IMR-90 (cell line): Measurements from ENCODE around the gene DNAJC6. TPM values are rescaled to one million over a fixed set of nuclear protein-coding genes. Genes with fewer than 3 reads are reported as not detected.

Experiments
- ATAC-seq: fragments of 200-7000 bp; cut with Tn5 transposase; 2 replicates; pipeline ENCODE4 v1.9.1; 2020; ENCODE audit warnings: low read depth, mild to moderate bottlenecking, moderate library complexity
- BruUV-seq: library from RNA; stranded (reverse); fragments of 400-500 nt; replicated peaks from 2 replicates; lab custom pipeline; 2021; lab: Mats Ljungman, UMichigan
- CTCF ChIA-PET: fragments of 300-600 bp; formaldehyde crosslinking; extraction: SDS; loops from one replicate; lab custom pipeline; 2021; ENCODE audit warnings: antibody characterized with exemption; lab: Yijun Ruan, JAX
- POLR2A ChIA-PET: fragments of 300-600 bp; sonication (Branson Sonifier 250); formaldehyde crosslinking; loops from one replicate; lab custom pipeline; 2022; ENCODE audit warnings: antibody characterized with exemption; ENCODE audit not compliant: unreplicated experiment; lab: Charles Lee
- DNase-seq: peaks from one replicate; pipeline ENCODE4 v3.0.0; 2013
- H2AFZ ChIP-seq: replicated peaks from 2 replicates; pipeline ENCODE3; 2013; ENCODE audit warnings: low read length, mild to moderate bottlenecking; ENCODE audit not compliant: poor library complexity
- H2AK5ac ChIP-seq: 2 replicates; pipeline ENCODE4 v1.6.1; 2013; ENCODE audit warnings: low read depth, low read length, inconsistent platforms
- H2AK9ac ChIP-seq: replicated peaks from 2 replicates; pipeline ENCODE3; 2013; ENCODE audit warnings: mild to moderate bottlenecking, low read depth, low read length, moderate library complexity; ENCODE audit not compliant: poor library complexity
- H2BK120ac ChIP-seq: 2 replicates; pipeline ENCODE4 v1.6.1; 2013; ENCODE audit warnings: low read depth, low read length, inconsistent platforms
- H2BK15ac ChIP-seq: 3 replicates; pipeline ENCODE4 v1.6.1; 2013; ENCODE audit warnings: low read depth, low read length, inconsistent platforms
- H2BK20ac ChIP-seq: 2 replicates; pipeline ENCODE4 v1.6.1; 2013; ENCODE audit warnings: low read depth, mild to moderate bottlenecking, inconsistent platforms, low read length, moderate library complexity
- H2BK5ac ChIP-seq: 2 replicates; pipeline ENCODE4 v1.6.1; 2013; ENCODE audit warnings: mild to moderate bottlenecking, low read depth, low read length, inconsistent platforms; ENCODE audit not compliant: poor library complexity, severe bottlenecking
- H3K14ac ChIP-seq: replicated peaks from 2 replicates; pipeline ENCODE4 v1.6.1; 2013; ENCODE audit warnings: low read depth, low read length, inconsistent platforms
- H3K18ac ChIP-seq: 2 replicates; pipeline ENCODE4 v1.6.1; 2013; ENCODE audit warnings: low read depth, low read length, control low read depth
- H3K23ac ChIP-seq: 2 replicates; pipeline ENCODE4 v1.6.1; 2013; ENCODE audit warnings: low read depth, low read length, inconsistent platforms
- H3K27ac ChIP-seq: 2 replicates; pipeline ENCODE4 v1.5.1; 2013; ENCODE audit warnings: mild to moderate bottlenecking, control low read depth, low read length; ENCODE audit not compliant: insufficient read depth
- H3K27me3 ChIP-seq: 2 replicates; pipeline ENCODE4 v1.6.1; 2013; ENCODE audit warnings: low read length; ENCODE audit not compliant: control insufficient read depth, insufficient read depth
- H3K36me3 ChIP-seq: 2 replicates; pipeline ENCODE4 v1.6.1; 2013; ENCODE audit warnings: low read length, mixed read lengths; ENCODE audit not compliant: control insufficient read depth, insufficient read depth
- H3K4ac ChIP-seq: 2 replicates; pipeline ENCODE4 v1.6.1; 2013; ENCODE audit warnings: low read depth, low read length, inconsistent platforms
- H3K4me1 ChIP-seq: 2 replicates; pipeline ENCODE4 v1.6.1; 2013; ENCODE audit warnings: low read length, mixed read lengths; ENCODE audit not compliant: control insufficient read depth, insufficient read depth
- H3K4me2 ChIP-seq: 2 replicates; pipeline ENCODE4 v1.6.1; 2013; ENCODE audit warnings: low read depth, mild to moderate bottlenecking, control low read depth, low read length, moderate library complexity
- H3K4me3 ChIP-seq: 2 replicates; pipeline ENCODE4 v1.5.1; 2013; ENCODE audit warnings: low read depth, mild to moderate bottlenecking, control low read depth, low read length, moderate library complexity; ENCODE audit not compliant: insufficient read depth
- H3K56ac ChIP-seq: 2 replicates; pipeline ENCODE4 v1.6.1; 2013; ENCODE audit warnings: low read length, inconsistent platforms; ENCODE audit not compliant: insufficient read depth; ENCODE audit errors: extremely low read depth
- H3K79me1 ChIP-seq, 2 experiments: 2 replicates each; pipeline ENCODE4 v1.6.1; 2013; ENCODE audit warnings: low read length in 2 of 2, inconsistent platforms in 1 of 2, low read depth in 1 of 2
- H3K9ac ChIP-seq: 2 replicates; pipeline ENCODE4 v1.6.1; 2013; ENCODE audit warnings: low read depth, low read length, control low read depth
- H3K9me1 ChIP-seq: 2 replicates; pipeline ENCODE4 v1.6.1; 2013; ENCODE audit warnings: low read length, inconsistent platforms; ENCODE audit not compliant: insufficient read depth
- H3K9me3 ChIP-seq: 2 replicates; pipeline ENCODE4 v1.6.1; 2013; ENCODE audit warnings: low read length; ENCODE audit not compliant: control insufficient read depth, insufficient read depth
- H4K20me1 ChIP-seq: 2 replicates; pipeline ENCODE4 v1.6.1; 2013; ENCODE audit warnings: low read length, inconsistent platforms; ENCODE audit not compliant: insufficient read depth
- H4K5ac ChIP-seq: 2 replicates; pipeline ENCODE4 v1.6.1; 2013; ENCODE audit warnings: mild to moderate bottlenecking, low read depth, low read length, control low read depth
- H4K8ac ChIP-seq, 2 experiments: 2 replicates each; pipeline ENCODE4 v1.6.1; 2013; ENCODE audit warnings: low read depth in 2 of 2, low read length in 2 of 2, control low read depth in 1 of 2, inconsistent platforms in 1 of 2
- H4K91ac ChIP-seq: 2 replicates; pipeline ENCODE4 v1.6.1; 2013; ENCODE audit warnings: low read depth, low read length, inconsistent platforms; ENCODE audit not compliant: insufficient read depth
- BHLHE40 ChIP-seq: fragments of 150-350 bp; IDR thresholded peaks from 2 replicates; pipeline ENCODE4 v1.6.1; 2016; ENCODE audit warnings: mild to moderate bottlenecking, low read depth, low read length
- CEBPB ChIP-seq: IDR thresholded peaks from 2 replicates; pipeline ENCODE4 v1.6.1; 2012; ENCODE audit warnings: low read depth, low read length, improper control_type of control experiment
- CHD1 ChIP-seq: IDR thresholded peaks from 2 replicates; pipeline ENCODE4 v1.6.1; 2012; ENCODE audit warnings: low read depth, low read length, improper control_type of control experiment
- CTCF ChIP-seq: conservative IDR thresholded peaks from 2 replicates; pipeline ENCODE4 v1.5.1; 2012; ENCODE audit warnings: mild to moderate bottlenecking, low read depth, low read length, improper control_type of control experiment
- ELK1 ChIP-seq: fragments of 150-350 bp; IDR thresholded peaks from 2 replicates; pipeline ENCODE4 v1.6.1; 2016; ENCODE audit warnings: low read depth, mild to moderate bottlenecking, low read length, moderate library complexity, borderline replicate concordance
- FOS ChIP-seq: fragments of 150-350 bp; IDR thresholded peaks from 2 replicates; pipeline ENCODE4 v1.6.1; 2016; ENCODE audit warnings: low read depth, low read length
- MAFK ChIP-seq: IDR thresholded peaks from 2 replicates; pipeline ENCODE4 v1.6.1; 2012; ENCODE audit warnings: low read depth, low read length, improper control_type of control experiment
- MAZ ChIP-seq: IDR thresholded peaks from 2 replicates; pipeline ENCODE4 v1.6.1; 2012; ENCODE audit warnings: low read depth, mild to moderate bottlenecking, low read length, improper control_type of control experiment, moderate library complexity, borderline replicate concordance
- MXI1 ChIP-seq: IDR thresholded peaks from 2 replicates; pipeline ENCODE4 v1.6.1; 2012; ENCODE audit warnings: low read depth, mild to moderate bottlenecking, low read length, moderate library complexity, borderline replicate concordance
- NFE2L2 ChIP-seq: fragments of 150-350 bp; IDR thresholded peaks from 2 replicates; pipeline ENCODE4 v1.6.1; 2016; ENCODE audit warnings: low read depth, mild to moderate bottlenecking, low read length
- POLR2A ChIP-seq: IDR thresholded peaks from 2 replicates; pipeline ENCODE4 v1.6.1; 2012; ENCODE audit warnings: mild to moderate bottlenecking, low read depth, low read length
- RAD21 ChIP-seq: IDR thresholded peaks from 2 replicates; pipeline ENCODE4 v1.6.1; 2012; ENCODE audit warnings: low read length, improper control_type of control experiment
- RCOR1 ChIP-seq: IDR thresholded peaks from 2 replicates; pipeline ENCODE4 v1.6.1; 2012; ENCODE audit warnings: mild to moderate bottlenecking, low read length, improper control_type of control experiment; ENCODE audit not compliant: insufficient replicate concordance
- RFX5 ChIP-seq: IDR thresholded peaks from 2 replicates; pipeline ENCODE4 v1.8.0; 2012; ENCODE audit warnings: low read depth, mild to moderate bottlenecking, low read length, moderate library complexity
- SMC3 ChIP-seq: fragments of 150-350 bp; IDR thresholded peaks from 2 replicates; pipeline ENCODE4 v1.6.1; 2016; ENCODE audit warnings: low read depth, mild to moderate bottlenecking, antibody characterized with exemption, low read length, moderate library complexity
- USF2 ChIP-seq: fragments of 150-350 bp; IDR thresholded peaks from 2 replicates; pipeline ENCODE4 v1.6.1; 2017; ENCODE audit warnings: mild to moderate bottlenecking, antibody characterized with exemption, low read length, low read depth
- WGBS, 2 experiments: methylation state at CpG; one replicate each; pipeline versions ENCODE4 v1.1.5 to v1.1.7; 2013; ENCODE audit warnings: missing lambda C conversion rate in 2 of 2; ENCODE audit not compliant: insufficient read length in 1 of 2; ENCODE audit errors: extremely low coverage in 2 of 2; 5-methylcytosine and 5-hydroxymethylcytosine counted together
- dilution Hi-C: fragments of 300-500 bp; cut with HindIII; formaldehyde crosslinking; loops from one replicate; pipeline ENCODE4 v1.14.3; 2018; ENCODE audit warnings: low sequenced_read_pairs; ENCODE audit not compliant: unreplicated experiment
- in situ Hi-C: fragments of 300-500 bp; cut with MboI; formaldehyde crosslinking; loops from 3 replicates; pipeline ENCODE4 v1.14.3; 2019; ENCODE audit warnings: low sequenced_read_pairs, inconsistent platforms, mixed read lengths
- intact Hi-C: fragments of 100-400 bp; cut with micrococcal nuclease; formaldehyde crosslinking; loops from 2 replicates; pipeline ENCODE4 v1.10.0; 2022
- polyA plus RNA-seq, 3 experiments: library from polyadenylated mRNA; depleted of rRNA; stranded (reverse); fragments of >200 nt; gene quantifications; 2 replicates each; pipeline ENCODE4 v1.2.3, GENCODE V29; 2012; ENCODE audit warnings: low replicate concordance in 1 of 3
- total RNA-seq: library from RNA; depleted of rRNA; stranded (reverse); fragments of >200 nt; gene quantifications from 2 replicates; pipeline ENCODE4 v1.2.3, GENCODE V29; 2012

The DNAJC6 gene
- total and polyA plus RNA-seq, 2 of the 4 experiments (the other 2 are of a cell fraction), result 0.05 to 0.18 TPM

GRCh38 chr1:65284229-65284628, 25.1 kb upstream of the DNAJC6 start:
- H3K27ac ChIP-seq, result no peak overlapping the region
- H4K20me1 ChIP-seq, result no peaks in the 10 kb centered on the region
- no peak overlapping the region for H3K18ac ChIP-seq
- in situ Hi-C loops, result no loop called here
- no peak overlapping the region for H3K23ac ChIP-seq
- no CpG with 5 or more reads among the region's 3 CpGs for WGBS, 2 experiments
- no TSS peak for BruUV-seq
- no peak overlapping the region for H3K4ac ChIP-seq
- H3K4me3 ChIP-seq, result no peak overlapping the region
- H2AK5ac ChIP-seq, result no peak overlapping the region
- no peaks in the 10 kb centered on the region for H3K4me1 ChIP-seq
- H2BK20ac ChIP-seq, result no peak overlapping the region
- H3K4me2 ChIP-seq, result no peak overlapping the region
- dilution Hi-C loops, result no loop called here
- no peak overlapping the region for H2BK120ac ChIP-seq
- H2AK9ac ChIP-seq, result no peak overlapping the region
- CTCF ChIA-PET, result no interaction called here
- TF ChIP-seq FOS, result no peak
- TF ChIP-seq MXI1, result no peak
- TF ChIP-seq CEBPB, result no peak
- no peak for TF ChIP-seq CTCF
- TF ChIP-seq POLR2A, result no peak
- TF ChIP-seq MAFK, result no peak
- TF ChIP-seq MAZ, result no peak
- no peak for TF ChIP-seq ELK1
- TF ChIP-seq SMC3, result no peak
- no peak for TF ChIP-seq RAD21
- no peak for TF ChIP-seq RFX5
- TF ChIP-seq USF2, result no peak
- no peak for TF ChIP-seq NFE2L2
- no peak for TF ChIP-seq RCOR1
- no peak for TF ChIP-seq BHLHE40
- TF ChIP-seq CHD1, result no peak
- no peak for ATAC-seq
- H3K9me3 ChIP-seq, result no peaks in the 10 kb centered on the region
- H4K91ac ChIP-seq, result no peak overlapping the region
- H3K9ac ChIP-seq, result no peak overlapping the region
- POLR2A ChIA-PET, result no interaction called here
- H4K8ac ChIP-seq, result no peak overlapping the region
- no peak overlapping the region for H2BK5ac ChIP-seq
- intact Hi-C loops, result no loop called here
- no peak overlapping the region for H2BK15ac ChIP-seq
- H3K27me3 ChIP-seq, result no peaks in the 10 kb centered on the region
- no peak overlapping the region for H4K5ac ChIP-seq
- no peaks in the 10 kb centered on the region for H3K79me1 ChIP-seq
- H3K9me1 ChIP-seq, result no peaks in the 10 kb centered on the region
- H2AFZ ChIP-seq, result no peak overlapping the region
- DNase-seq, result no peak
- H3K56ac ChIP-seq, result no peak overlapping the region
- H3K36me3 ChIP-seq, result no peaks in the 10 kb centered on the region
- H3K14ac ChIP-seq, result no peak overlapping the region
